NK-92 (cell line): ENCODE data around the gene WTIP.
"Not testable (repeated sequence)": the region's sequence is repeated elsewhere in the genome, so short reads cannot be mapped to it uniquely, and the experiment has no call there.

Experiments
- DNase-seq: peaks from one replicate; lab custom pipeline; 2025; ENCODE audit not compliant: unreplicated experiment; lab: John Stamatoyannopoulos, UW

The WTIP gene

DNA sequence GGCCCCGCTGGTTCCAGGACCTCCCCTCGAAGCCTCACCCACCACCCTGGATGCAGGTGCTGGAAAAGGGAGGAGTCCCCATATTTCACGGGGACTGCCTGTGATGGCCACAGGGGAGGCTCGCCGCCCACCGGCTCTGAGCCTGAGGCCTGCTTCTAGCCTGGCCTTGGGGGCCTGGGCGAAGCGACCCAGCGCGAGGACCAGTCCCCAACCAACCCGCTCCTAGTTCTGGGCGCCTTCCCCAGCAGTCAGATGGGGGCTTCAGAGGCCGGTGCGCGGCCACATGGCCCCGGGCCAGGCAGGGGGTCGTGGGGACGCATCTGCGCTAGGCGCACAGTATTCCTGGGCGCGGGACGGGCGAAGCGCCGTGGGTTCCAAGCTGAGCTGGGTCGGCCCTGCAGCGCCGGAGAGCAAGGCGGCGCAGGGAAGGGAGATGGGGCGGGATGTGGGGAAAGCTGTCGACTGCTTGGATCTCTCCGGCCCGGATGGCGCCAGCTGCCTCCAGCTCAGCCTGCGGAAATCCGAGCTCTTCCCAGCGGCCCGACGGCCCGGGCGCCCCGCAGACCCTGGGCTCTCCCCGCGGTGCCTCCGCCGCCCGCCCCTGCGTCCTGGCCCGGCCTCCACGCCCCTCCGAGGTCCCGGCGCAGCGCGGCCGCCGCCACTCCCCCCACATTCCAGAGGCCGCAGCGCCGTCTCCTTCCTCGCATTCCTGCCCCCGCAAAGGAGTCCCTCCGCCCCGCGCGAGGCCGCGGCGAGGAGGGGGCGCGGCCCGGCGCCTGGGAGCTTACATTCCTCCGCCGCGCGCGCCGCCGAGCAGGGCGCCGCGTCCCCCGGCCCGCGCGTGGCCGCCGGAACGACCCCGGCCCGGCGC is at the start of gene WTIP:
Gene WTIP, plus strand, starts transcription at position 788 of the 871 bp plus-strand sequence. CDS start 217 bp downstream, outside the sequence.
- no peak for DNase-seq

DNA sequence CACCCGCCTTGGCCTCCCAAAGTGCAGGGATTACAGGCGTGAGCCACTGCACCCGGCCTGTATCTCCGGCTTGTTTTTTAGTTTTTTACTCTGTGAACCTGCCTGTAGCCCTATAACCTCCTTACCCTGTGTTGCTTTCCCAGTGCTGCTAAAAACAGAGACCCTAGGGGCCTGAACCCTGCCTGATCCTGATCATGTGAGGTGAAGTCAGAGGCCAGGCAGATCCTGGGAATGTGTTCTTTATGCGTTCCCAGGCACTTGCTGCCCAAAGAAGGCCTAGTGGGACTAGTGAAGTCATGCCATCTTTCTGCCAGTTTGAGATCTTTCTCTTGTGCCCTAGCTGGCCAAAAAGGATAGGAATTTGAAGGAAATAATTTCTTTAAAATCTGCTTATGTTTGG is 48.8 kb upstream of the WTIP start:
- no peak for DNase-seq

DNA sequence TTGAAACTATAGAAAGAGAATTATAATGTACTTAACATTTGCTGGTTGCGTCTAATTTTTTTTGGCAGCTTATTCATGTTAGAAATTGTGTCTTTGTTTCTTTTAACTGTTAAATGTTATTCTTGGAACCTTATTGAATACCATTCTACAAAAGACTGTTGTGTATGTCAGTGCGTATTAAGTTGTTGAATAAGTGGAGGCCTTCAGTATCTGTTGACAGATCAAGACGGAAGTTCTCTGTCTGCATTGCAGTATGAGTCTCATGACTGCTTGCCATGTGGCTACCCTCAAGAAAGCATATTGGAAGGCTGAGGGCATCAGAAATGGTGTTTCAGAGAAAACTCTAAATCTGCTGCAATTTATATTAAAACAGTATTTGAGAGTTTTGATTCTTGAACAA is 44.8 kb upstream of the WTIP start:
- DNase-seq = no peak

DNA sequence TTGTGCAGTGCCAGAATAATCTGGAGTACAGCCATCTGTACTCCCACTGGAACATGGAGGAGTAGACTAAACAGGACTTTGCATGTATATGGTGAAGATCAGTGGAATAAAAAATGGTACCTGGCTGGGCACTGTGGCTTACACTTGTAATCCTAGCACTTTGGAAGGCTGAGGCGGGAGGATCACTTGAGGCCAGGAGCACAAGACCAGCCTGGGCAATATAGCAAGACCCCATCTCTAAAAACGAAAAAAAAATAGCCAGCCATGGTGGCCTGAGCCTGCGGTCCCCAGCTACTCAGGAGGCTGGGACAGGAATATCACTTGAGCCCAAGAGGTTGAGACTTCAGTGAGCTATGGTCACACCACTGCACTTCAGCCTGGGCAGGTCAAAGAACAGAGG is 33.4 kb upstream of the WTIP start:
- no peak for DNase-seq

DNA sequence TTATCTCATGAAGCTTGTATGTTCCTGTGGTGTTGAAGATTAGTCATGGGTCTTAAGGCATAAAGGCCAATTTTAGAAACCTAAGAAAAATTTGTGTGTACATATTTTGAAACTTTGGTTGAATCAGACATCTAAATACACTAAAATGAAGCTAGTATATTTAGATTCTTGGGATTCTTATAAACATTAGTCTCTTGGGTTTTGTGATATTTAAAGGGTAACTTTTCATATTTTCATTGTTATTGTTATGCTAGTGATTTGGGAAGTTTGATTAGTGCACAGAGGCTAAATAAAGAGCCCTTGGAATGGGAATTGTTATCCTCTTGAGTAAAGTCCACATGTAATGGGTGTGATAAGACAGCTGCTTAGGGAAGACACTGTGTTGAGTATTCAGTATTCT is 28.8 kb upstream of the WTIP start:
- no peak for DNase-seq

DNA sequence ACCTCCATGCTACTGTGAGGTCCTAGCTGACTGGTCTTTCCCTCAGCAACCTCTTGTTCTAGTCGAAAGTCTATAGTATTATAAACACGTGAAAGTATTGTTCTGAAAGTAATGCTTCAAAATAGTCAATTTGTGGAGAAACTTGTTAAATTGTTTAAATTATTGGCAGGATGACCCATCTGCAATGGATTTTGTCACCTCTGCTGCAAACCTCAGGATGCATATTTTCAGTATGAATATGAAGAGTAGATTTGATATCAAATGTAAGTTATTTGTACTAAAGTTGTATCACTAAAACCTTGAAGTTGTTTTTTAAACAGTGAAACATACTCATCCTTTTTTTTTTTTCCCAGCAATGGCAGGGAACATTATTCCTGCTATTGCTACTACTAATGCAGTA is 27.5 kb upstream of the WTIP start:
- DNase-seq = no peak

DNA sequence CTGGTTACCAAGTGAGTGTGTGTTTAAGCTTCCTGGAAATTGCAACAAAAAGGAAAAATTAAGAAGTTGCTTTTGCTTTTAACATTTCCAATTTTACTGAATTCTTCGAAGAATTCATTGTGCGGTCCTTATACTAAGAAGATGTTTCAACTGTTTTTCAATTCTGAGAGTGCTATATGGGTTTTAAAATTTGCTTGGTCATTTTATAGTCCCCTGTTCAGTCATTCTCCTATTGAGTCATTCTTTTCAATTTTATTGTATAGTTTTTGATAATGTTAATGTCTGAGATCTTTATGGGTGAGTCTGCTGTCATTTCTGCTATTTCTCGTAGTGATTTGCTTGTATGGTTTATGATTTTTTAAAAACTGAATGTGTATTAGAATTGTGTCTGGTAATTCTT is 26.9 kb upstream of the WTIP start:
- no peak for DNase-seq

DNA sequence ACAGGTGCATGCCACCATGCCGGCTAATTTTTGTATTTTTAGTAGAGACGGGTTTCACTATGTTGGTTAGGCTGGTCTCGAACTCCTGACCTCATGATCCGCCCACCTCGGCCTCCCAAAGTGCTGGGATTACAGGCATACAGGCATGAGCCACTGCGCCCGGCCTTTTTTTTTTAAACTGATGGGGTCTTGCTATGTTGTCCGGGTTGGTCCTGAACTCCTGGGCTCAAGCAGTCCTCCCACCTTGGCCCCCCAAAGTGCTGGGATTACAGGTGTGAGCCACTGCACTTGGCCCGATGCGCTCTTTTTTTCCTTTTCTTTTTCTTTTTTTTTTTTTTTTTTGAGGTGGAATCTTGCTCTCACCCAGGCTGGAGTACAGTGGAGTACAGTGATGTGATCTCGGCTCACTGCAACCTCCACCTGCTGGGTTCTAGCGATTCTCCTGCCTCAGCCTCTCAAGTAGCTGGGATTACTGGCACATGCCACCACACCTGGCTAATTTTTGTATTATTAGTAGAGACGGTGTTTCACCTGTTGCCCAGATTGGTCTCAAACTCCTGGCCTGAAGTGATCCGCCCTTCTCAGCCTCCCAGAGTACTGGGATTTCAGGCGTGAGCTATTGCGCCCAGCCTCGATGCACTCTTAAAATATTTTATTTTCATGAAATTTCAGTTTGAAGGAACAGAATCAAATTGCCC is 25.6 kb upstream of the WTIP start:
- not testable (repeated sequence) for DNase-seq

DNA sequence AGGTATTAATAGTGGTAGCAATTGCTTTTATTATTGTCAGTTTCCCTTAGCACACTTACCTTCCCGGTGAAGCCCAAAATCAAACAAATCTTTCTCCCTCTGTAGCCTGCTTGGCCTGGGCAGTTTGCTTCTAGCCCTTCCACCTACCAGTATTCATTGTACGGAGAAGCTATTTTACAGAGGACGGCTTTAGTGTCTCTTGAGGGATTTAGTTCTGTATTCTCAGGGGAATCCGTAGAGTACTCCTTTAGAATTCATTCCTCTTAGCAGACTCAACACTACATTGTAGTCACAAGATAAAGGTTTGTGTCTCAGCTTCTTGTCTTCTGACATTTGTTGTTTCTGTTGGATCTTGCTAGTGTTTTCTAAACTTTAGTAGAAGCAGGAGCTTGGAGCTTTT is 24.1 kb upstream of the WTIP start:
- DNase-seq = no peak

DNA sequence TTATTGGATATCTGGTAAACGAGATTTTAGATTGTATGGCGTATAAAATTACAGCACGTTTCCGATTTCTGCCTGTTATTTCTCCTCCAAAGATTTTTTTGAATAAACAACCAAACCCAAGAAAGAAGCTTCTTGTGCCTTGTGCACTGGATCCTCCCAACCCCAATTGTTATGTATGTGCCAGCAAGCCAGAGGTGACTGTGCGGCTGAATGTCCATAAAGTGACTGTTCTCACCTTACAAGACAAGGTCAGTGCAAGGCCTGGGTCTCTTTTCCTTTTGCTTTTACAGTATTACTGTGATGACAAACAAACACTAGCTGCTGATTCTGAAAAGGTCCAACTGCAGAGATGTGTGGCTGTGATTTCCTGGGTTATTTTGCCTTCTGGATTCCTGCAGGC is 22.9 kb upstream of the WTIP start:
- no peak for DNase-seq

DNA sequence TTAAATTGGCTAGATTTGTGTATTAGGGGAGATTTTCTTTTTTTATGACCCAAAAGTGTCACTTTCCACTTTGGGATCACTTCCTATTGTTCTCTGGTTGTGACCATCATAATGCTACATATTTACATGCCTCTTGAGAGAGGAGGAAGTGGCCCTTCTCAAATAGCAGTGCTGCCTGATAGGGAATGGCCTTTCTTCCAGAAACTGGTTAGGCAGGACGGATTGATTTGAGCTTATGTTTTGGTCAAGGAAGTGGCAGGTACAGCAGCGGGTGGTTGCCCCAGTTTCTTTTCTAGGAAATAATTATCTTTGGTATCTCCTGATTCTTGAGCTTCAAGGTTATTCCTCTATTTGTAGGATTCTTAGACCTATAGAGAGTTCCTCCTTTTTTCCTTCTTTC is 21.9 kb upstream of the WTIP start:
- DNase-seq = no peak

DNA sequence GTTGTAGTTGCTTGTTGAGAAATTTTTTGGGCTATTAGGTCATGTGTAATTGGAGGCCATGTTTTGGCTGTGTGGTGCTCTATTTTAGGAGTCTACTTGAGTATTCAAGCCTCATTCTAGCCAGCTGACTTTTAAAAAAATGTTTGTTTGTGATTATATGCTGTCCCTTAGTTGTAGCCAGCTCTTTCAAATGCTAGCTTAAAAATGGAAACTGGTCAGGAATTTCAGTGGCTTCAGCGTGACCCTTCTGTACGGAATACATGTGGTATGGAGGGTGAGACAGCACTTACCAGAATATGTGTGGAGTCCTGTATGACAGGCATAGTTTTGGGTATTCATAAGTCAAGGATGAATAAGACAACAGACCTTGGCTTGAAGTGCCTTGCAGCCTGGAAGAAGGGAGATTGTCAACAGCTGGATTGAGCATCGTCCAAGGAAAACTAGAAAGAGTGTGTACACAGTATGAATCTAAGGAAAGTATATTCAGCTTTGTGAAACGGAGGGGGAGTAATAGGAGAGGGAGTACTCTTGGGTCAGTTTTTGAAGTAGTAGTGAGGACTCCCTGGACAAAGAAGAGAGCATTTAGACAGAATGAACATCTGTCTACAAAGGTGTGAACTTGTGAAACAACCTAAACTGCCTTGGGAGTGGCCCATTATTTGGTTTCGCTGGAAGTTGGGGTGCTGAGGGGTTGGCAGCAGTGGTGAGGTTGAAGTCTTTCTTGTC is 20.0 kb upstream of the WTIP start:
- DNase-seq = no peak

DNA sequence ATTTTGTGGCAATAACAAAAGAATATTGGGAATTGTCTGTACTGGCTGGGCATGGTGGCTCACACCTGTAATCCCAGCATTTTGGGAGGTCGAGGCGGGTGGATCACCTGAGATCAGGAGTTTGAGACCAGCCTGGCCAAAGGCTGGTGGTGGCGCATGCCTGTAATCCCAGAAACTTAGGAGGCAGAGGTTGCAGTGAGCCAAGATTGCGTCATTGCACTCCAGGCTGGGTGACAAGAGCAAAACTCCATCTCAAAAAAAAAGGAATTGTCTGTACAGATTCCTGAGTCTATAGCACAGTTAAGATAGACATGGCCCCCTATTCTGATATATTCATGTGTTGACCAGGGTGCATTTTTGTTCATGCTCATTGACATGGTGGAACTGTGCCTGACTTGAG is 16.8 kb upstream of the WTIP start:
- not testable (repeated sequence) for DNase-seq

DNA sequence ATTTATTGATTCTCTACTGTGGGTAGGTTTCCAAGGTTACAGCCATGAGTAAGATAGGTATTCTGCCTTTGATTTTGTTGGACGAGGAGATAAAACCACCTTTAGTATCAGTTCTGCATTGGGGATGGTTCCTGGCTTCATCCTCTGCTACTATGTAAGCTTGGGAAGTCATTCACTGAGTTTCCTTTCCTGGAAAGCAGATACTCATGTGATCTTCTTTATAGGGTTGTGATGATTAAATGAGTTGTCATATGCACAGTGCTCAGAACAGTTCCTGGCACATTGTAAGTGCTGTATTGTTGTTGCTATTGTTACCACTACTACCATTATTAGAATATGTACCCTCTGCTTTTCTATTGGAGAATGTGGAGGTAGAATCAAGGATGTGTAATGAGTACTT is 13.1 kb upstream of the WTIP start:
- no peak for DNase-seq

DNA sequence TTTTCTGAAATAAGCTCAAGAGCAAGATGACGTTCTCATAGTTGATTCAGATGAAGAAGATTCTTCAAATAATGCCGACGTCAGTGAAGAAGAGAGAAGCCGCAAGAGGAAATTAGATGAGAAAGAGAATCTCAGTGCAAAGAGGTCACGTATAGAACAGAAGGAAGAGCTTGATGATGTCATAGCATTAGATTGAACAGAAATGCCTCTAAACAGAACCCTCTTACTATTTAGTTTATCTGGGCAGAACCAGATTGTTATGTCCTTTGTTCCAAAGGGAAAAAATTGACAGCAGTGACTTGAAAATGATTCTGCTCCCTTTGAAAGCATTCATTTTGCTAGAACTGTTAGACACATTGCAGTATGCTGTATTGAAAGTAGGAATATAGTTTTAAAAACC is 12.5 kb upstream of the WTIP start:
- DNase-seq = not testable (repeated sequence)

DNA sequence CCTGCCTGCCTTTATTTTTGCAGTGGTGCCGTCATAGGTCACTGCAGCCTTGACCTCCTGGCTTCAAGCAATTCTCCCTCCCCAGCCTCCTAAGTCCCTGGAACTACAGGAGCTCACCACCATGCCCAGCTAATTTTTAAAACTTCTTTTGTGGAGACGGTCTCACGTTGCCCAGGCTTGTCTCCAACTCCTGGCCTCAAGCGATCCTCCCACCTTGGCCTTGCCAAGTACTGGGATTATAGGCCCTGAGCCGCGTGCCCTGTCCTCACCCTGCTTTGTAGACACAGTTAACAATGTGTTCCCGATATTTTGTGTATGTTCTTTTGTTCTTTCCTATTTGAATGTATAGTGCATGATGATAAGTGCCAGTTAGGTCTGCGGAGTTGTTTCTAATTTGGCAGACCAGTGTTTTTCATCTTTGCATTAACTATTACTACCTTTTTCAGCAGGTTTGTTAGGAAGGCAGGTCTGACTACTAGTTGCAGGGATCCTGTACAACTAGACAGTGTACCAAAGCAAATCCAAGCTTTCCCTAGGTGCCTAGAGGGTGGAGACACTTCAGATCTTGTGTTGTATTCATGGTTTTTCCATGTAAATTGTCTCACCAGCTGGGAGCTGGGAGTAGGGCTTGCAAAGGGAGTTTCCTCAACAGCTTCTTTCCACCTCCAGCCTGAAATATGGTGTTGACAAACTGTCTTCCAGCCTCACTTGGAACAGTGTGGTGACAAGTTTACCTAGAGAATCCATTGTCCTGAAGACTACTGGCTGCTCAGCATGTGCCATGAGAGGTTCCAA is 9.5 kb upstream of the WTIP start:
- no peak for DNase-seq

DNA sequence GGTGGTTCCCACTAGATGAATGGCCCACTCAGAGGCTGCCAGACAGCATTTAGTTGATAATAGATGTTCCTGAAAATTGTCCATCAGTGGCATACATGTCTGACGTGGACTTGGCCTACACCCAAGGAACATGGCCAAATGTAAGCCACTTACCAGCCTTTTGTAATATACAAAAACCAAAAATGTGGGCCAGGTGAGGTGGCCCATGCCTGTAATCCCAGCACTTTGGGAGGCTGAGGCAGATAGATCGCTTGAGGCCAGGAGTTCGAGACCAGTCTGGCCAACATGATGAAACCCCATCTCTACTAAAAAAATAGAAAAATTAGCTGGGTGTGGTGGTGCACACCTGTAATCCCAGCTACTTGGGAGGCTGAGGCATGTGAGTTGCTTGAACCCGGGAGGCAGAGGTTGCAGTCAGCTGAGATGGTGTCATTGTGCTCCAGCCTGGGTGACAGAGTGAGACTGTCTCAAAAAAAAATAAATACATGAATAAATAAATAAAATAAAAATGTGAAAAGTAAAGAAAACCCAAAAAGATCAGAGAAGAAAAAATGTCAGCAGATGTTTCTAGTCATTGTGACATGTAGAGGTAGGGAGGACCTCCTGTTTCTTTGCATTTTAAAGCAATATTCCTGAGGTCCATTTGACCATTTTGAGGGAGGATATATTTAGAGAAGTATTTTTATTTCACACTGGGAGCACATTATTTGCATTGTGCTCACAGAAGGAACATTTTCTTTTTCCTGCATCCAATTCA is 7.1 kb upstream of the WTIP start:
- no peak for DNase-seq

DNA sequence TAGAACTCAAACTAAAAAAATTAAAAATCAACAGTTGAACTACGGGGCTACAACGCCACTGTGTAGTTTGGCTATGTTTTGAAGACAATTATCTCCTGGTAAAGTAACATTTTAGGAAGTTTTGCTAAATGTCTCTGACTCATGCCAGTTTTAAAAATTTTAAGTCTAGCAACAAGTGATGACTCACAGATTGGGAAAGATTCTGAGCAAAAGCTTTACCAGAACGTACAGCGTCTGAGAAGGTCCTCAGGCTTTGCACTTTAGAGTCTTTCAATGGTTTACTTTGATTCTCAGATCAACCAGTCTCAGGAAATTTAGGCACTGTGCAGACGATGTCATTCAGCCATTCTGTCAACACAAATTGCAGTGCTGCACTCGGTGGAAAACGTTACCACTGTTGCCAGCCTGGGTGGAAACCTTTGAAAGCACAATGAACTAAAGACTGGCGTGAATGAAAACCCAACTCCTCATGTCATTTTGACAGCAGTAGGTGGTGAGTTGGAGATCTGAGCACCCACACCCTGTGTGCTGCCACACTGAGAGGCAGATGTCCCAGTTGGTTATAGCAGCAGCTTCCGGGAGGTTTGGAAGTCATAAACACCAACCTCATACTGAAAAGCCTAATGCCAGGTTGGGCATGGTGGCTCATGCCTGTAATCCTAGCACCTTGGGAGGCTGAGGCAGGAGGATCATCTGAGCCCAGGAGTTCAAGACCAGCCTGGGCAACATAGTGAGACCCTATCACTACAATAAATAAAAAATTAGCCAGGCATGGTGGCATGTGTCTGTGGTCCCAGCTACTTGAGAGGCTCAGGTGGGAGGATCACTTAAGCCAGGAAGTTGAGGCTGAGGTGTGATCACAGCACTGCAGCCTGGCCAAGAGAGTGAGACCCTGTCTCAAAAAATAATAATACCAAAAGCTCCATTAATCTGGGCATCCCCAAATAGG is 6.3 kb upstream of the WTIP start:
- DNase-seq = no peak

DNA sequence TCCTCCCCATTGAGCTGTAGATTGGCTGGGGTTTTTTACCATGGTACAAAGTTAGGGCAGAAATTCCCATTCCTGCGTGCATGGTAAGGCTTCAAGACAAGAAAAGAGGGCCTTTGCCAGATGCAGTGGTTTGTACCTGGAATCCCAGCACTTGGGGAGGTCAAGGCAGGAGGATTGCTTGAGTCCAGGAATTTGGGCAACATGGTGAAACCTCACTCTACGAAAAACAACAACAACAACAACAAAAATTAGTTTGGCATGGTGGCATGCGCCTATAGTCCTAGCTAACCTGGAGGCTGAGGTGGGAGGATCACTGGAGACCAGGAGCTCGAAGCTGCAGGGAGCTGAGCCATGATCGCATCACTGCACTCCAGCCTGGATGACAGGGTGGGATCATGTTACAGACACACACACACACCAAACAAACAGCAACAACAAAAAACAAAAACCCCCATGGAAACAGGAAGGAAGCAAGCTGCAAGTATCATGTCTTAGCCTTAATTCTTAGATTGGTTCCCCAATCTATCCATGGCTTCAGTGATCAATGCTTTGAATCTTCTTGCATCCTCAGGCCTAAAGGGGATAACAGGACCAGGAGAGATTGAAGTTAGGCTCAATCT is 5.5 kb upstream of the WTIP start:
- DNase-seq = no peak
